G401.6 (cell line): ENCODE results near the gene BUB1B.
"Not testable (repeated sequence)": the region's sequence is repeated elsewhere in the genome, so short reads cannot be mapped to it uniquely, and the experiment has no call there.

Experiments
- FAIRE-seq: peaks from 2 replicates; lab custom pipeline; 2012; peaks lifted over from hg19 to GRCh38; lab: Jason Lieb, UNC

The BUB1B gene, protein sequence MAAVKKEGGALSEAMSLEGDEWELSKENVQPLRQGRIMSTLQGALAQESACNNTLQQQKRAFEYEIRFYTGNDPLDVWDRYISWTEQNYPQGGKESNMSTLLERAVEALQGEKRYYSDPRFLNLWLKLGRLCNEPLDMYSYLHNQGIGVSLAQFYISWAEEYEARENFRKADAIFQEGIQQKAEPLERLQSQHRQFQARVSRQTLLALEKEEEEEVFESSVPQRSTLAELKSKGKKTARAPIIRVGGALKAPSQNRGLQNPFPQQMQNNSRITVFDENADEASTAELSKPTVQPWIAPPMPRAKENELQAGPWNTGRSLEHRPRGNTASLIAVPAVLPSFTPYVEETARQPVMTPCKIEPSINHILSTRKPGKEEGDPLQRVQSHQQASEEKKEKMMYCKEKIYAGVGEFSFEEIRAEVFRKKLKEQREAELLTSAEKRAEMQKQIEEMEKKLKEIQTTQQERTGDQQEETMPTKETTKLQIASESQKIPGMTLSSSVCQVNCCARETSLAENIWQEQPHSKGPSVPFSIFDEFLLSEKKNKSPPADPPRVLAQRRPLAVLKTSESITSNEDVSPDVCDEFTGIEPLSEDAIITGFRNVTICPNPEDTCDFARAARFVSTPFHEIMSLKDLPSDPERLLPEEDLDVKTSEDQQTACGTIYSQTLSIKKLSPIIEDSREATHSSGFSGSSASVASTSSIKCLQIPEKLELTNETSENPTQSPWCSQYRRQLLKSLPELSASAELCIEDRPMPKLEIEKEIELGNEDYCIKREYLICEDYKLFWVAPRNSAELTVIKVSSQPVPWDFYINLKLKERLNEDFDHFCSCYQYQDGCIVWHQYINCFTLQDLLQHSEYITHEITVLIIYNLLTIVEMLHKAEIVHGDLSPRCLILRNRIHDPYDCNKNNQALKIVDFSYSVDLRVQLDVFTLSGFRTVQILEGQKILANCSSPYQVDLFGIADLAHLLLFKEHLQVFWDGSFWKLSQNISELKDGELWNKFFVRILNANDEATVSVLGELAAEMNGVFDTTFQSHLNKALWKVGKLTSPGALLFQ

DNA sequence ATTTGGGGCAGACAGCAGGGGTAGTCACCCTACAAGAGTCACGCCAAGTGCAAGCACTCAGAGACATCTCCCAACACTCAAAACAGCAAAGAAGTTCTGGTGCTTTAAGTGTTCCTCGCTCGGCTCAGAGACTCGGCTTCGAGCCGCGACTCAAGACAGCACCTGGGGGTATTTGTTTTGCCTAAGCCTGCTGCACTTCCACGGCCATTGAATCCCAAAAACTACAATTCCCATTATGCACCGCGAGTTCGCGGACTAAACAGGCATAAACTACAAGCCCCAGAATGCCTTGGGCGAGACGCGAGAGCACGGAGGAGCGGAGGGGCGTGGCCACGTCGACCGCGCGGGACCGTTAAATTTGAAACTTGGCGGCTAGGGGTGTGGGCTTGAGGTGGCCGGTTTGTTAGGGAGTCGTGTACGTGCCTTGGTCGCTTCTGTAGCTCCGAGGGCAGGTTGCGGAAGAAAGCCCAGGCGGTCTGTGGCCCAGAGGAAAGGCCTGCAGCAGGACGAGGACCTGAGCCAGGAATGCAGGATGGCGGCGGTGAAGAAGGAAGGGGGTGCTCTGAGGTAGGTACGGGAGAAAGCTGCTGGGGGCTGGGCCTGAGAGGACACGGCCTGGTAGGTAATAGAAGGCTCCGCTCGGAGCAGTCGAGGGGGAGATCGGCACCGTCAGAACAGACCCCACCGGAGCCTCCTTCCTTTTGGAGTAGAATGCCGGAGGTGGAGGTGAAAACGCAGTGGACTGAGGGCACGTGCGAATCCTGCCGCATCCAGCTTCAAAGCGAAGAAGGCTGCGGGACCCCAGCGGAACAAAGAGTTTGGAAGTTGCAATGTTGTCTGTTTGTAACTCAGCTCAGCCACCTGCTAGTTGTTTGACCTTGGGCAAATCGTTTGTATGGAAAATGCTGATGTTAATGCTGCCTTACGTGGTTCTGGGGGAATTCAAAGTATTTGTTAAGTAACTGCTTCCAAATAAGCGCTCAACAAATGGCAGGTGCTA lies at the start of gene BUB1B:
Gene BUB1B, plus strand, starts transcription at position 381 of the 1,000 bp plus-strand sequence. Its CDS starts 152 bp downstream, at position 533.
- FAIRE-seq: peak; percentile 95

DNA sequence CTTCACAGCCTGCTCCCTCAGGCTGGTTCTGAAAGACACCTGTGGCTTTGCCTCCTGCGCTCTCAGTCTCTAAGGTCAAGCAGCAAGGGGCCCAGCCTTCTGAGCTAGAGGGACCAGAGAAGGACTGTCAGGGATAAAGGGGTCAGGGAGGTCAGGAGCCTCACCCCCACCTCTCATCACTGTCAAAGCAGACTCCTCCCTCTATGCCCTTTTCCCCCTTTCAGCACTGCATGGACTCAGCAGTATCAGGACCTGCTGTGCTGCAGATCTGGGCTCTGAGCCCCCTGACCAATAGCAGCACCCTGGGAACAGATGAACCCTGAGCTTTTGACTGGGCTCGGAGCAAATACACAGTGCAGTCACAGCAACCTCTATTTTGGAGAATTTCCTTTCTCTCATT lies 49.0 kb upstream of the BUB1B start:
- no peak for FAIRE-seq

- no peak for FAIRE-seq
Observed at GRCh38 chr15:40112789-40113188, 48.1 kb upstream of the BUB1B start.

DNA sequence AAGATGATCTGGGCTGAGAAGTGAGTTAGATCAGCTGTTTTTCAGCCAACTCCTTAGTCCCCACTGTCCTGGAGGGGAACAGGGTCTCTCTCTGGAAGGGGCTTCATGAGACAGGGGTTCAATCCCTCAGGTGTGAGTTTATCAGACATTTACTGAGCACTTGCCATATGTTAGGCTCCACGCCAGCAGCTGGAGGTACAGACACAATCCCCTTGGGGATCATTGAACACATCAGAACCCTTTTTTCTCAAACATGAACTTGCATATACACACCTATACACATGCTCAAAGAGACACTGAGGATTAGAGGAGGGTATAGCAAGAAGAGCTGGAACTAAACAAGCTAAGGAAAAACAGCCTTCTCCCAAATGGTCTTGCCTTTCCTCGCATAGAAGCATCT lies 46.7 kb upstream of the BUB1B start:
- FAIRE-seq: no peak

DNA sequence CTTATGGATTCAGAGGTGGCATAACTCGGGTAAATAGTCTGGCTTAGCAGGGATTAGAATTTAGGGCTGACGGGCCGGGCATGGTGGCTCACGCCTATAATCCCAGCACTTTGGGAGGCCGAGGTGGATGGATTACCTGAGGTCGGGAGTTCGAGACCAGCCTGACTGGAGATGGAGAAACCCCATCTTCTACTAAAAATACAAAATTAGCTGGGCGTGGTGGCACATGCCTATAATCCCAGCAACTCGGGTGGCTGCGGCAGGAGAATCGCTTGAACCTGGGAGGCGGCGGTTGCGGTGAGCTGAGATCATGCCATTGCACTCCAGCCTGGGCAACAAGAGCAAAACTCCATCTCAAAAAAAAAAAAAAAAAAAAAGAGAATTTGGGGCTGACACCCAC lies 45.8 kb upstream of the BUB1B start:
- not testable (repeated sequence) for FAIRE-seq

DNA sequence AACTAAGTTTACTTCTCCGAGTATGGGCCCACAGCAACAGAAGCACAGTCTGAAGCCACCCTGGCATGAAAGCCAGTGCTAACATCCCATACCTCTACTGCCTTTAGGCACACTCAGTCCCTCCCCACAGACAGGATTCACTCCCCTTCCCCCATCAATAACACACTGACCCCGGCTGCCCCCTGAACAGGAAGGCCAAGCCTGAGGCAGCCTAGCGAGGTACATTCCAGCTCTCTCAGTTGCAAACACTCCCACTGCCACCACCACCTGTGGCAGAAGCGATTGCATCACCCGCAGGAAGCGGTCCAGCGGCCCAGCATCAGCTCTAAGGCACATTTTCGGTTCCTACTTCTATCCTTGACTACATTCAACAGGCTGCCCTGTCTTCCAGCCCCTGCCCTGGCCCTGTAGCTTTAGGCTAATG lies 45.2 kb upstream of the BUB1B start:
- FAIRE-seq: no peak

DNA sequence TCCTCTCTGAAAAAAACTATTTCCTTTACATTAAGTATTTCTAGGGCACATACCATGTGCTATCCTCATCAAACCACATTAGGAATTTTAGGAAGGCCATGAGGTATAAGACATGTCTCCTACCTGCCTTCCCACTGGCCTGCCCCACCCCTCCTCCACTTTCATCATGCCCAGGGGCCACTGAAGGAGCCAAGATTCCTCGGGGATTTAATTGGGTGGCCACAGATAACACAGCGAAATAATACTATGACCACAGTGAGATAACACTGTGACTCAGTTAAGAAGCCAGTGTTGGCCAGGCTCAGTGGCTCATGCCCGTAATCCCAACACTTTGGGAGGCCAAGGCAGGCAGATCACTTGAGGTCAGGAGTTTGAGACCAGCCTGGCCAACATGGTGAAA lies 42.4 kb upstream of the BUB1B start:
- FAIRE-seq: no peak

DNA sequence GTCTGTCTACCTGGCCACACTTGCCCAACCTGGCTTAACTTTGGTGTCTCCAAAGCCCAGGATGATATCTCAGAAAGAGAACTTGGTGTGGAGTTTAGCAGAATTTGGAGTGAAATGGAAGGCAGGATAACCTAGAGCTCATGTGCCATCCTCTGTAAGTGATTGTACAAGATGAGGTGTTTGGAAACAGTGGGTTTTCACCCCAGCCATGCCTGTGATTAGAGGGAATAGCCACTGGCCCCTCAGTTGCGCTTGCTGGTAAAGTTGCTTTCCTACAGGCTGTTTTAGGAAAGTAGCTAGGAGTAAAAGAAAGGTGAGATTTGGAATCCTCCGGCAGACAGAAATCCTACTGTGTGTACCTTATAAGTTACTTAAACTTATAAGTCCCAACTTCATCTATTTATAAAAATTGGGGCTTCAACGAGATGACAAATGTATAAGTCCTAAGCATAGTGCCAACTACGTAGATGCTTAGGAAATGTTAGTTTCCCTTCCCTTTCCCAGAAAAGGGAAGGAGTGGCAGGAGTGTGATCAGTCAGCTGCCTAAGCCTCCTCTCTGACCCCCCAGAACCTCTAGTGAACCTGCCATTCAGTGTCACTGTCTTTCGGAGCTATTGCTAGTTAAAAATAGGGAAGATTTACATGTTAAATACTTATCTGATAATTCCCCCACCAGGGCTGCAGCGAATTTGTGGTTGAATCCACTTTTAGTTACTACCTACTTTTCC lies 38.8 kb upstream of the BUB1B start:
- no peak for FAIRE-seq

DNA sequence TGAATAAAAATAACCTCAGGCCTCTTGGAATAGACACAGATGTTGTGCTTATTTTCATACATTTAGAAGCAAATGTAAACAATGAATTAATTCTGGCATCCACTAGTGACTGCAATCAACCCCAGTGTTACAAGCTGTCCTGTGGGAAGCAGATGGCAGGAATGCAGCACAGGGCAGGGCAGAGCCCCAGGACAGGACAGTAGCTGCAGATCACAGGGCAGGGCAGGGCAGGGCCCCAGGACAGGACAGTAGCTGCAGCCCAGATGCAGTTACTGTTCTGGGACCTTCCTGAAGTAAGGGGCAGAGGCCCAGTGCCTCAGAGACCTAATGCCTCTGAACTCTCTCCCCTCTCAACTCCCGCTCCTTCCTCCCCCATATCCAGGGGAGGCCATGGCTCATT lies 37.9 kb upstream of the BUB1B start:
- FAIRE-seq: not testable (repeated sequence)

DNA sequence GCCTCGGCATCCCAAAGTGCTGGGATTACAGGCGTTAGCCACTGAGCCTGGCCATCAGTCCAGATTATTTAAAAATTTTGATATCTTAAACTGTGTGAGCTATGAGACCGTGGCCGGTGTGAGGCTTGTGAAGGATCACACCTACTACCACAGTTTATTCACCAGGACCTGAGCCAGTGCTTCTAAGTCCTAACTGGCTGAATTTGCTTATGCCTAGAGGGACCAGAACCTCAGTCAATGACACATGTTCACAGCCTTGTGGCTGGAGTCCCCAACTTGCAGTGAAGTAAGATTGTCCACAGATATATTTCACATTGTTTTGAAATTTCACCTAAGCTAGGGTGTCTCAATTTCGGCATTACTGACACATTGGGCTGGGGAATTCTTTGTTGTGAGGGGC lies 37.0 kb upstream of the BUB1B start:
- not testable (repeated sequence) for FAIRE-seq

DNA sequence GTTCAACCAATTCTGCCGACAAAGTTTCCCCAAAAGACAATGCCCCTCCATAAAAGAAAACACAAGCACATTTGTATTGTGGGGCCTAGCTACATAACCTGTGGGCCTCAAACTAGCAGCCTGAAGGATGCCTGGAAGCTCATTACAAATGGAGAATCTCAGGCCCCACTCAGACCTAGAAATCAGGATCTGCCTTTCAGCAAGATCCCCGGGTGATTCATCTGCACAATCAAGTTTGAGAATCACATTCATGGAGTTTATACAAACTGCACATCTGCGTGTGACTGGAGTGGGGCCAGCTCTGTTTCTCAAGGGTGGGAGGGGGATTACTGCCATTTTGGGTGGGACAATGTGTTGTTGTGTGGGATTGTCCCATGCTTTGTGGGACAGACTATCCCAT lies 36.5 kb upstream of the BUB1B start:
- FAIRE-seq: not testable (repeated sequence)

DNA sequence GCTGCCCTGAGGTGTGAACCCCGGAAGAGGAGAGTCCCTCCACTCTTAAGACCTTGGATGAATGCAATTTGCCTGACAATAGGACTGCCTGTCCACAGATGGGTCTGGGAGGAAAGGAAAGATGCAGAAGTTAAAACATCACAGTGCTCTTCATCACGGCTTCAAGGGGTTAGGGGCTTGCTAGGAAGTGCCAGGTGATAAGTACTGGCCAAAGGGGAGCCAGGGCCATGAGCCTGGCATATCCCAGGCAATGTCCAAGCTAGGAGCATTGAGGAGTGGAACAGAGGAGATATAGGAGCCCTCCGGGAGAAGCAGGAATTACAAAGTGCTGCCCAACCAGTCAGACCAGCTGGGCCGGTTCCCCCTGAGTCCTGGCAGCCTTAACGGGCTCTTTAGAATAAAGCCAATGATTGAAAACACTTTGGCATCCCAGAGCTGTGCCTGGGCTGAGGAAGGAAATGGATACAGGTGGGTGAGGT lies 36.0 kb upstream of the BUB1B start:
- not testable (repeated sequence) for FAIRE-seq

DNA sequence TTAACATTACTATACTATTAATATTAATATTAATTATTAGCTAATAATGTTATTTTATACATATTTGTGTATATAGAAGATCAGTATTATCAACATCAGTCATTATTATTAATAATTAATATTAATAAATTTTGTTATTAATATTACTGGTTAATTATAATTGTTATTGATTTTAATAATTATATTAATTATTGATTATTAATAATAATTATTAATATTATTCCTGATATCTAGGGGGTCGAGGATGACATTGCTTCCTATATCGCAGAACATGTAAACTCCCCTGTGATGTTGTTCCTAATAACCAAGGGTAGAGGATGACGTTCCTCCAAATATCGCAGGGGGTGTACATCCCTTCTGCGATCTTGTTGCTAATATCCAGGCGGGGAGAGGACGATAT lies 34.9 kb upstream of the BUB1B start:
- peak; percentile 97 for FAIRE-seq

DNA sequence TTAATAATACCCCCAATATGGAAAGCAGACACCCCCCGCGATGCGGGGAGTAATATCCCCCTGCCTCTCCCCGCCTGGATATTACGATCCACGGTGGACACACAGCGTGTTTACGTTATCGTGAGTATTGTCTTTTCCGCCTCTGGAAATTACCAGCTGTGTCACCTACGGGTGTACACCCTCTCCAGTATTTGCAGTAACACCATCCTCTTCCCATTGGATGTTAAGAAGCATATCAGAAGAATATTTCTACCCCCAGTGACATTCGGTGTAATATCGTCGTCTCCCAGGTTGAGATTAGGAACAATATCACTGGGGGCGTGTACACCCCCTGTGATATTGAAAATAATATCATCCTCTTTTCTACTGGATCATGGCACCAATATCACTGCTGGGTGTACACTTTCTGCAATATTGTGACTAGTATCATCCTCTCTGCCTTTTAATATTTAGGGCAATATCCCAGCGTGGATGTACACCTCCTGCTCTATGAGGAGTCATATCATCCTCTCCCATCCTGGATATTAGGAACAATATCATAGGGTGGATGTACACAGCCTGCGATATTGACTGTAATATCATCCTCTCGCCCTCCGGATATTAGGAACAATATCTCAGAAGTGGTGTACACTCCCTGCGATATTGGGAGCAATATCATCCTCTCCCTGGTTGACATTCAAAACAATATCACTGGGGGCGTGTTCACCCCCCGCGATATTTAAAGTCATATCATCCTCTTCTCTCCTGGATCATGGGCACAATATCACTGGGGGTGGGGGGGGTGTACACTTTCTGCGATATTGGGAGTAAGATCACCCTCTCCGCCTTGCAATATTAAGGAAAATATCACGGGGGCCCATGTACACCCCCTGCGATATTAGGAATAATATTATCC lies 31.9 kb upstream of the BUB1B start:
- no peak for FAIRE-seq

DNA sequence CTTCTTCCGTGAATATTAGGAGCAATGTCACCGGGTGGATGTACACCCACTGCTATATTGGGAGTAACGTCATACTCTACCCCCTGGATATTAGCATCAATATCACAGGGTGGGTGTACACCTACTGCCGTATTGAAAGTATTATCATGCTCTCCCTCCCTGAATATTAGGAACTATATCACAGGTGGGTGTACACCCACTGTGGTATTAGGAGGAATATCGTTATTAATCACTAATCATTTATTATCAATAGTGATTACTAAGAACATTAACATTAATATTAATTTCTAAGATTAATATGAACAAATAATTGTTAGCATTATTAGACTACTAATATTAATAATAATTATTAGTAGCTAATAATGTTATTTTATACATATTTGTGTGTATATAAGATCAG lies 30.8 kb upstream of the BUB1B start:
- FAIRE-seq: no peak

DNA sequence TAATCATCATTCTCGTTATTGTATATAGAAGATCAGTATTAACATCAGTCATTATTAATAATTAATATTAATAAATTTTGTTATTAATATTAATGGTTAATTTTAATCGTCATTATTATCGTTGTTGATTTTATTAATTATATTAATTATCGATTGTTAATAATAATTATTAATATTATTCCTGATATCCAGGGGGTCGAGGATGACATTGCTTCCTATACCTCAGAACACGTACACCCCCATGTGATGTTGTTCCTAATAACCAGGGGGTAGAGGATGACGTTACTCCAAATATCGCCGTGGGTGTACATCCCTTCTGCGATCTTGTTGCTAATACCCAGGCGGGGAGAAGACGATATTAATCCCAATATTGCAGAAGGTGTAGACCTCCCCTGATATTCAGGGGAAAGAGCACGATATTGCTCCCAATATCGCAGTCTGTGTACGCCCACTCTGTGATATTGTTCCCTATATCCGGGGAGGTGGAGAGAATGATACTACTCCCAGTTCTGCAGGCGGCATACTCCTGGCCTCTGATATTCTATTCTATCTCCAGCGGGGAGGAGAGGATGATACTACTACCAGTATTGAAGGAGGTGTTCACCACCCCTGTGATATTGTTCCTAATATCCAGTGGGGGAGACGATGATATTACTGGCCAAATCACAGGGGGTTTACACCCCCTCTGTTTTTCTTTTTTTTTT lies 29.9 kb upstream of the BUB1B start:
- no peak for FAIRE-seq

DNA sequence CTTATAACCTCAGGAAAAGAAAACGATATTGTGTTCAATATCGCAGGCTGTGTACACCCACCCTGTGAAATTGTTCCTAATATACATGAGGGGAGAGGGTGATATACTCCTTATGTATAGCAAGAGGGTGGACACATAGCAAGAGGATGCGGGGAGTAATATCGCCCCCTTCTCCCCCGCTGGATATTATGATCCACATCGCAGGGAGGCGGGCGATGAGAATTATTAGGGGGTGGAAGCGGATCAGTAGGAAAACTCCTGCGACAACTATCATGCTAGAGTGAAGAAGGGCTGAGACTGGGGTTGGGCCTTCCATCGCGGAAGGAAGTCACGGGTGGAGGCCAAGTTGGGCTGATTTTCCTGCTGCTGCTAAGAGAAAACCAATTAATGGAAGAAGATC lies 27.3 kb upstream of the BUB1B start:
- no peak for FAIRE-seq

GRCh38 chr15:40134885-40135284 lies 26.0 kb upstream of the BUB1B start:
- FAIRE-seq: no peak

DNA sequence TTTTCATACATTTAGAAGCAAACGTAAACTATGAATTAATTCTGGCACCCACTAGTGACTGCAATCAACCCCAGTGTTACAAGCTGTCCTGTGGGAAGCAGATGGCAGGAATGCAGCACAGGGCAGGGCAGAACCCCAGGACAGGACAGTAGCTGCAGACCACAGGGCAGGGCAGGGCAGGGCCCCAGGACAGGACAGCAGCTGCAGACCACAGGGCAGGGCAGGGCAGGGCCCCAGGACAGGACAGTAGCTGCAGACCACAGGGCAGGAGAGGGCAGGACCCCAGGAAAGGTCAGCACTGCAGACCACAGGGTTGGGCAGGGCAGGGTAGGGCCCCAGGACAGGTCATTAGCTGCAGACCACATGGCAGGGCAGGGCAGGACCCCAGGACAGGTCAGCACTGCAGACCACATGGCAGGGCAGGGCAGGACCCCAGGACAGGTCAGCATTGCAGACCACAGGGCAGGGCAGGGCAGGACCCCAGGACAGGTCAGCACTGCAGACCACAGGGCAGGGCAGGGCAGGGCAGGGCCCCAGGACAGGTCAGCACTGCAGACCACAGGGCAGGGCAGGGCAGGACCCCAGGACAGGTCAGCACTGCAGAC lies 24.9 kb upstream of the BUB1B start:
- FAIRE-seq: not testable (repeated sequence)
